Midbrain (tissue), 1 donor: ENCODE results near the gene STON2.
"Not testable (repeated sequence)": the region's sequence is repeated elsewhere in the genome, so short reads cannot be mapped to it uniquely, and the experiment has no call there.

Experiments
- DNase-seq: peaks from one replicate; lab custom pipeline; 2025; lab: John Stamatoyannopoulos, UW

Gene STON2

DNA sequence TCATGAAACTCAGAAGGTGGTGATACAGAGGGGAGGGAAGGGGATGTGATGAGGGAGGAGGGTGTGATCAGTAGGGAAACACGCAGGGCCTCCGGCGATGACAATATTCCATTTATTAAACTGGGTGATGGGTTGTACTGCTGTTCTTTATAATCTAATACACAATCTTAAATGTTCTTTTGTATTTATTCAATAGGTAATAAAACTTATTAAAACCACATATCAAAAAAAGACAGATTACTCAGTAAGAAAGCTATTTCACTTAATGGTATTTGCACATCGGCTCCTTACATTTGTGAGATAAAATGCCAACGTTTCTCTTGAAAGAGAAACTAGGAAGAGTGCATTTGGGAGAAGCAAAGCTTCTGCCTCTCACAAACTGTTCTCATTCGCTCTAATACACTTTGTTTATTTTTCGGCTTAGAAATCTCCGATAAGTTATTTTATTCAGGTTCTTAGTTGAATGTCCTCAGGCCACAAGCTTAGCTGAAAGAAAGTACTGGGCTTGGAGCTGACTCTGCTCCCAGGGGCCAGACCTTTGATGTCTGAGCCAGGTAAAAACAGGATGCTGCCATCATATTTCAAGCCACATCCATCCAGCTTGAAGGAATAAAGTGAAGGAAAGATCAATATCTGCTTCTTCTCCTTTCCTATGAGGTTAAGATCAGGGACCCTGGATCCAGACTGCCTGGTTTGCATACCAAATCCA, 17.5 kb downstream of the STON2 start:
- DNase-seq = peak; percentile 10

DNA sequence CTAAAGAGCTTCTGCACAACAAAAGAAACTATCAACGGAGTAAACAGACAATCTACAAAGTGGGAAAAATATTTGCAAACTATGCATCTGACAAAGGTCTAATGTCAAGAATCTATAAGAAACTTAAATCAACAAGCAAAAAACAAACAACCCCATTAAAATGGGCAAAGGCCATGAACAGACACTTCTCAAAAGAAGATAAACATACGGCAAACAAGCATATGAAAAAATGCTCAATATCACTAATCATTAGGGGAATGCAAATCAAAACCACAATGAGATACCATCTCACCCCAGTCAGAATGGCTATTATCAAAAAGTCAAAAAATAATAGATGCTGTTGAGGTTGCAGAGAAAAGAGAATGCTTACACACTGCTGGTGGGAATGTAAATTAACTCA, 20.1 kb downstream of the STON2 start:
- DNase-seq = not testable (repeated sequence)

DNA sequence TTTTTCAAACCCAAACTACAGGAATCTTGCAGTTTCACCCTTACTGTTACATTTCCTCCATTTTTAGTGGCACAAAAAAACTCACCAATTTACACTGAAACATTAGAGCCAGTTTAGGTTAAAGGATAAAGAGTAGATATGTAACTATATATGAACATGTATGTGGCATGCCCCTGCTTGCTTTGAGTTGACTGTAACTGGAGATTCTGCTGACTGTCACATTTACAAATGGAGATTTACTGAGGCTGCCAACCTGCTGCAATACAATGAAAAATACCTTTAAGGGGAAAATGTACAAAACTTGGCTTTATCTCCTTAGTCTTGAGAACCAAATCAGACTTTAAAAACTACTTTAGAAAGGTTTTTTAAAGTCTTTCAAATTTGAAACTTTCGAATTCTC, 28.3 kb downstream of the STON2 start:
- DNase-seq = no peak

DNA sequence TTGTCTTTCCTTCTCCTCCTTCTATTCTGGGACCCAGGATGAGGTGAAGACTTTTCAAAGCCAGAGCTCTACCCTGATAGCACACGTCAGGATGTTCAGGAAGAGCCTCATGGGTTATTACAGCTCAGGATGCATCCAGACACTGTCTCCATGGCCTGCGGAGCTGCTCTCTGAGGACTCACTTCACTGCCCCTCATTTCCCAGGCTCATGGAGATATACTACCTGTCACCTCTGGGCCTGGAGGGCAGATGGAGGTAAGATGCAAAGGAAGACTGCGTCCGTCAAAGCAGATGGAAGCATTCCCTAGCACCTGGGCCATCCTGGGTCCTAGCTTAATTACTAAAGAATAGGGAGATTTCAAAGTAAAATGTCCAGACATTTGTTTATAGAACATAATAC, 32.6 kb downstream of the STON2 start:
- DNase-seq = no peak

DNA sequence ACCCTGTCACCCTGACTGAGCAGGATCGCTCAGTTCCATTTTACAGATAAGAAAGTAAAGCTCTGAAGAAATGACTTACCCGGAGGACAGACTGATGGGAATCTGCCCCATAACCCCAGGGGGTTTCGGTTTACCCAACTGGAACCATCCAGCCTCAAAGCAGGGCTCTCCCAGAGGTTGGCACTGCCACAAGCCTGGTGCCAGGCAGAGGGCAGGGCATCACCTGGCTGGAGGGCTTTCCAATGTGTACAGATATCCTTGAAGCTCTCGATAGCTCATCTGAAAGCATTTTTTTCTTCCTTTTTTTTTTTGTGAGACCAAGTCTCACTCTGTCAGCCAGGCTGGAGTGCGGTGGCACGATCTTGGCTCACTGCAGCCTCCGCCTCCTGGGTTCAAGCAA, 33.2 kb downstream of the STON2 start:
- no peak for DNase-seq

DNA sequence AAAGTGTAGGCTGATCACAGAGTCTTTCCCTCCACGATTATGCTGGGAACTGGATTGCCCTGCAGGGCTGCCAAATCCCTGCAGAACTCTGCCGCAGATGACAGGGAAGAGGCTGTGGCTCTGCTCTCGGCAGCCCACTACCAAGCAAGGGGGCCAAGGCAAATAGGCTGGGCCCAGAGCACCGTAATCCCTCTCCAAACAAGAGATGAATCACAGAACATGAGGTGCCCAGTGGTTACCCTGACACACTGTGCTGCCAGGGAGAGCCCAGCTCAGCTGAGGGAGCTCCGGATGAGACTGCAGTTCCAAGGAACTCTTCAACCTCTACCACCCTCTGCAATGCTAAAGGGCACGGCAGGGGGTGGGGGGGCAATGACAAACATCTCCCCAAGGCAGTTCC, 33.9 kb downstream of the STON2 start:
- DNase-seq = peak; percentile 25

DNA sequence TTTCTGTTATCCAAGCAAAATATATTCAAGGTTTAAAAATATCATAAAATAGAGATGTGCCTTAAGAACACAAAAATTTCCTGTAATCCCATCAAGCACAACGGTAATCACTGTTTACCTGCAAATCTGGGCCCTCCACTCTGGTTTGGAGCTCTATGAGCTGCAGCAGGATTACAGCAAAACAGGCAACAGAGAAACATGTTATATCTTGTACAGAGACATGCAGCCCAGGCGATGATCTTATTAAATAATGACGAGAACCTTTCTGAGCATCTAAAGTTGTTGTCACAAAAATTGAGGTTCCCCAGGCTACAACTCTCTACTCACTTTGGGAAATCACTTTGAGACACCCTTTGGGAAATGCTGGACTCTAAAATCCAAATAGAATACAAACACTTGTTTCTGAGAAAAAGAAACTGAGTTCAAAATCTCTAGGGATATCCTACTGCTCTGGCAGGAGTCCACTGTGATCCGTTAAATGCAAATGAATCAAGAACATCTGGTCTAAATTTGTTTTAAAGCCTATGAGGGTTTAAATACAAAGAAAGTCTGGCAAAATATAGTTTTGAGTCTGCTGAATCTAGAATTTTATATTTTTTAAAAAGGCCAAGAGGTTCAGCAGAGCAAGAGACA, 36.3 kb downstream of the STON2 start:
- no peak for DNase-seq

DNA sequence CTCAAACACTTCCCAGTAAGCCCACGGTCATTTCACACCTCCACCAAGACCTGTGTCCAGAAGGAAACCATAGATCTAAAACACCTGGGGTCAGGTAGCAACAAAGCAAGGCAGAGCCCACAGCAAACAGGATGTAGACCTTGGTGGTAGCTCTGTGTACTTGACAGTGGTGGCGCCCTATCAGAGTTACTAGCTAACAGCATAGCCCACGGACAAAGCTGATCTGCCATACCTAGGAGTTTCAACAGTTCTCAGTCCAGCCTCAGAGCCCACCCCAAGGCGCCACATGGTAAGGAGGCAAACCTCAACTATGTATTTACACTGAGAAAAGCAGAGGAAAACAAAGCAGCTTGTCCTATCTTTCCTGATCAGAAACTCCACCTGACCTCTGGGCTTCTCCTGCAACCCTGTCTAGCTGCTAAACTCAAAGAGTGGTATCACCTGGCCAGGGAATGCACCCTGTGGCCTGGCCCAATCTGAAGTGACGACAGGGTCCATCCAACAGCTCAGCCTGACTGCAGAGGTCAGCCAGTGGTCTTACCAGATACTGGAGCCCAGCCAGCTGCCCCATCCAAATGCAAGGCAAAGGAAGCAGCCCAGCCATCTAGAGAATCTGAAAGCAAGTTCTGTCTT, 46.3 kb downstream of the STON2 start:
- DNase-seq = no peak

DNA sequence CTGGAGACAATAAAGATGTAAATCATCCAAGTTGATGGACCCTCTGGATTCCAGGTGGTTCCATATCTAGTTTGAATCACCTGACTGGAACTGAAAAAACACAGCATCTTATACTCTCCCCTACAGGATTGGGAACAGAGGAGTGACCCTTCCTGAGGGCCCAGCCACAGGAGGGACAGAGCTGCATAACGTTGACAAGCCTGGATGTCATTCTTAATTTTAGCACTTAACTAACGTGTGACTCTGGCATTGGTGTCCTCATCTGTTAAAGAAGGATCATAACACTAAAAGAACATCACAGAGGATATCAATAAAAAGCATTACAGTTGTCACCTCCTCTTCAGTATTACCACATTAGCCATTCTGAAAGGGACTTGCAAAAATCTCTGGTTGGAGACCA, 47.7 kb downstream of the STON2 start:
- DNase-seq = no peak

DNA sequence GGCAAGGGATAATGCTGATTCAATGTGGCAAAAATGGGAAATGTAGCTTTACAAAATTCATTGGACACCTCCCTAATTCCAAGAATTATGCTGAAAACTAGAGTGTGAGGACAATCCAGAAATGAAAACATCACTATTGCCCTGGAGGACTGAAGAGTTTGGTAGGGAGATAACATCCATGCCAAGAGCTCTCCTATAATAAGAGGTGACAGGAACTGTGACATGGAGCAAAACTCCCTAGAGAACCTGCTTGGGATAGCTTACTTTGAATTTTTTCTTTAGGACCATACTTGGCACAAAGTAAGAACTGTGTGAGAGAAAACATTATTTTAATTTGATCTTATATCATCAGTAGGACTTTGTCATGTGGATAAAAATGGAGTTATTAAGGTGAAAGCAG, 48.9 kb downstream of the STON2 start:
- DNase-seq = no peak

DNA sequence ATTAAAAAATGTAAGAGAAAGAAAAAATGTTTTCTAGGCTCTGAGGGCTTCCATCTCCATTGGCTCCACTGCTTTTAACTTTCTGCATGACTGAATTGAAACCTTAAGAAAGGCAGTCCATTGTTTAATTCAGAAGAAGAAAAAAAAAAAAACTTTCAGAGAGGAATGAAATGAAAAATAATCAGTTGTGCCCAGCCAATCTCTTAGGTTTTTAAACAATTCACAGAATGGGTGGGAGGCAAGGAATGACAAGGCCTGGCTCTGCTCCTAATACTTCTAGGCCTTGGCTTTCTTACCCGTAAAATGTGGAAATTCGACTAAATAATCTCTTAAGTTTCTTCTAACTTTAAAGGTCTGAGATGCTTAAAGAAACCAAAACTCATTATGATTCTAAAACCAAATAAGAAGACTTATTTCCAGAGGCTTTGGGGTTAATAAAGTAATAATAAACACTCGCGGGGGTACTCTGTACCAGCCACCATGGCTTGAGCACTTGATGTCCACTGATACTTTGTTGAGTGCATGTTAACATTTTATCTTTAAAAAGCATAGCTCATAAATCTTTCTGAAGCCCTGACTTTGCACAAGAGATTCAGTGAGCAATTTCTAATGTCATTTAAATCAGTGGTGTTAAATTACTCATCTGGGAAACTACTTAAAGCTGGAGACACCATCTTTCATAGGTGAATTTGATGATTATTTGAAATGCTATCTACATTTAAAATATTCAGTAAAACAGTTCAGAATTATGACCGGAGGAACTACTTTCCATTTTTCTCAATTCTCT, 49.6 kb downstream of the STON2 start:
- DNase-seq = peak; percentile 18

DNA sequence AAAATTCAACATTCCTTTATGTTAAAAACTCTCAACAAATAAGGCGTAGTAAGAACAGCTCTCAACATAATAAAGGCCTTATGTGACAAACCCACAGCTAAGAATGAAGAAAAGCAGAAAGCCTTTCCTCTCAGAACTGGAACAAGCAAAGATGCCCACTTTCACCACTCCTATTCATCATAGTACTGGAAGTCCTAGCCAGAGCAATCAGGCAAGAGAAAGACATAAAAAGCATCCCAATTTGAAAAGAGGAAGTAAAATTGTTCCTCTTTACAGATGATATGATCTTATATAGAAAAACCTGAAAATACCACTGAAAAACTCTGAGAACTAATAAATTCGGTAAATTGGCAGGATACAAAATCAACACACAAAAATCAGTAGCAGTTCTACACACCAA, 52.1 kb downstream of the STON2 start:
- peak; percentile 26 for DNase-seq

DNA sequence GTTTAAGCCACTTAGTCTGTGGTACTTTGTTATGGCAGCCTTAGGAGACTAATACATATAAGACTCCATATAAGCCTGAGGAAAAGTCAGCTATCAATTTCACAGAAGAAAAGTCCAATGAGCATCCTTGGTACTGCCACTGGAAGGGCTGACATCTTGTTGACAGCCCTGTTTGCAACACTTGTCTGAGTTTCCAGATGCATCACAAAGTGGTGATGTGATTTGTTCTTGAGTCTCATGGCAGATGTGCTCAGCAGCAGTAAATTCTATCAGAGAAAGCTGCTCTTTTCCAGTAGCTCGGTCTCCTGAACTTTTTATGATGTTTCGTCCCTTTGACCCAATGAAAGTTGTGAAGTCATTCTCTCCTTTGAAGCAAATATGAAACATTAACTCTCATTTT, 54.3 kb downstream of the STON2 start:
- DNase-seq = no peak

DNA sequence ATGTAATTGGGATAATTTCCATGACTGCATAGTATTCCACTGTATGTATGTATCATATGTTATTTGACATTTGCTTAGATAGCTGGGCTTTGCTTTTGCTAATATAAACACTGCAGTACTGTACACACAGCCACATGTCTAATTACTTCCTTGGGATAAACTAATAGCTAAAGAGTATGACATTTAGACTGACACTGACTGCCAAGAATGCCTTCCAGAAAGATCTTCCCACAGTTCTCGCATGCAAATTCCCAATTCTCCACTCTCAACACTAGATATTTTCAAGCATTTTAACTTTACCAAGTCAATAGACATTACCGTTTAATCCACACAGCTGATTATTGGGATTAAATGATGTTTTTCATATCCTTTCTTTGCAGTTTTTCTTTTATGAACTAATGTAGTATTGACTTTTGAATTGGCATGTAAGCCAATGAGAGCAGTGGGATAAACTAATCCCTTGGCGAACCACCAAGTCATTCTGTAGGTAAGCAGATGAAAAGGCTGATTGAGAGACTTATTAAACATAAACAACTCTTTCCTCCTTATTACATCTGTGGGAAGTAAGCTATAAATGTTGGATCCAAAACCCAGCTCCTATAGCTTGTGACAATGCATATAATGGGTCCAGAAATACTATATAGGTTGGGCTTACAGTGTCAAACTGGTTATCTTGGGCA, 55.5 kb downstream of the STON2 start:
- DNase-seq = no peak

DNA sequence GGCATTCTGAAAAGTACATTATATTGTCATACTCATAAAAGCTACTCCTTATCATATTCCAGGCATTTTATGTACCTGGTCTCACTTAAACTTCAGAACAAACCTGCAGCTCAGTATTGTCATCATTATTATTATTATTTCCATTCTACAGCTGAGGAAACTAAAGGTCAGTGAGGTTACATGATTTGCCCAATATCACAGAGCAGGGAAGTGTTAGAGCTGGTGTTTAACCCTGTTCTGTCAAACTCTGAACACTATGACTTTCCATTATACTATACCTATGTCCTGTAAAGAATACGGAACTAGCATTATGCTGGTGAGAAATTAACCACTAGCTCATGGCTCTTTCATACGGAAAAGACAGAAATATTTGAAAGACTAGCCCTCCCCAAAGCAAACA, 56.4 kb downstream of the STON2 start:
- no peak for DNase-seq

DNA sequence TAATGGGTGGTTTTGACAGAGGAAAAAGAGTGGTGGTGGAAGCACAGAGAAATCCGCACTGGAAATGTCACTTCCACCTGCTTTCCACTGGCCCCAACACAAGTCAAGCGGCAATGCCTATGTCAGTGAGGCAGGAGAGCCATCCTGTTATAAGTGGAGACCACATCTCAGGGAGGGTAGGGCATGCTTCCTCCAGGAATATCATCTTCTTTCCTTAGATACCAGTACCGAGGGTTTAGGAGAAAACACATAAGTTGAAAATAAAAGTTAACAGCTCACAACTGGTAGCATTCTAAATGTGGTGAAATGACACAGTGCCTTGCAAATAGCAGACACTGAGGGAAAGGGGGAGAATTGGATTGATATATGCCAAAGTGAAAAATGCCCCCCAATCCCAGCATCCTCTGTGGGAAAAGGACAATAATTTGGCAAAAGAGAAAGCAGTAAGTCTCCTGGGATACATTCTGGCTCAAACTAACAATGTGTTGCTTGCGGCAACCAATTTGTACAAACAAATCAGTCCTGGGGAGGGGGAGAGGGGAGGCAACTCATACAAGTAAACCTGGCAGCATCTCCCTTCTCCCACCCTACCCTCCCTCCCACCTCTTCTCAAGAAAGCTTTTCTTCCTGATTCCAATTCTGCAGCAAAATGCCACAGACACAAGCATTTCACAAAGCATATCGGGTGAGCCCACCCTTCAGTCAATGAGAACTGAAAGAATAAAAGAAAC, 57.1 kb downstream of the STON2 start:
- DNase-seq = peak; percentile 39

DNA sequence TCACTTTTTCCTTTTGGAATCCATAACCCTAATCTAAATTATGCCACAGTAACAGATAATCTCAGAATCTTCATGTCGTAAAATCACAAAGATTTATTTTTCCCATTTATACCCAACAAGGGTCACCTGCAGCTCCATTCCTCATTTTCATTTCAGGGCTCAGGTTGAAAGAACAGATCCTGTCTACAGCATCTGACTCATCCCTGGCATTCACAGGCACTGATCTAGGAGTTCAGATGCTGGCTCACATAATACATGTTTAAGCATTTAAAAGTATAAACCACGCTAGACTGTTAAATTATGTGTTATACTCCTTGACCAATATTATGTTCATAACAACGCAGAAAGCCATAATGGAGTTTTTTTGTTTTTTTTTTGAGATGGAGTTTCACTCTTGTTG, 58.3 kb downstream of the STON2 start:
- DNase-seq = no peak

DNA sequence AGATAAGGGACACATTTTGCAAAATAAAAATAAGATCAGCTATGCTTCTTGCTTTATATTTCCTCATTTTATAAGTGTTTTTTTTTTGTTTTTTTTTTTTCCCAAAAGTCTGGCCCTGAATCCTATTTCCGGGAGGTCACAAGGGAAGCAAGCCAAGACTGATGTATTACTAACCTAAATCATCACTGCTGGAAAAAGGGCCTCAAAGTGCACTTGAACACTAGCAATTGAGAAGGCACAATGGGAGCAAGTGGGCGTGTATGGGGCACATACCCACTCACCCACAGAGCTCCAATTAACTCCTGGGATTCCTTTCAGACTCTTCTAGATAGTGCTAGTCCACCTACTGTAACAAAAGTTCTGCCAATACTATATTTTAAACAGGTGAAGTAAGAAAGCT, 58.8 kb downstream of the STON2 start:
- no peak for DNase-seq

DNA sequence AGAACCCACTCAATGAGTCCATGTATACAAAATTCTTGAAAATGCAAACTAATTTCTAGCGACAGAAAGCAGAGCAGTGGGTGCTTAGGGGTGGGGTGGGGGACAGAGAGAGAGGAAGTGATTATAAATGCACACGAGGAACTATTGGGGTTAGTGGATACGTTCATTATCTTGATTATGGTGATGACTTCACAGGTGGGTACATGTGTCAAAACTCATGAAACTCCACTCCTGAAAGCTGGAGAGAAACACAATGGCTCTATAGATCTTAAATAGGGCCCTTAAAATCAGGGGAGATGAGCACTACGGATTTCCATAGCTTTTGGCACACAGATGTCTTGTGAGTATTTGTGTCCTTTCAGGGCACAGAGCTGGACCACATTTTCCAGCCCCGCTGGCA, 59.9 kb downstream of the STON2 start:
- no peak for DNase-seq

DNA sequence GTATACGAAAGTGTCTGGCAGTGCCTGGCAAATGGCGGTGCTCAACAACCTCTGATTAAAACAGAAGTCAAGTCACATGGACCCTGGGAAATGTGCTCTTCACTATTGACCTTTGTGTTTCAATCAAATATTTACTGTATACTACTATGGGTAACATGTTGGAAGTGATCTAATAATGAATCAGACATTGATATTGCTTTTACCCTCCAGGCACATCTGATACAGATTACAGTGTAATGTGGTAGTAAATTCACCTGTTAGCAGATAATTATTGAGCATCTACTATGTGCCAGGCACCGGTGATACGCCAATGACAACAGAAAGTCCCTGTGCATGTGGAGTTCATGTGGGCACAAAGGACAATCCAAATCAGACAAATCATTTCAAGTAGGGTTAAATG, 63.1 kb downstream of the STON2 start:
- DNase-seq = no peak

DNA sequence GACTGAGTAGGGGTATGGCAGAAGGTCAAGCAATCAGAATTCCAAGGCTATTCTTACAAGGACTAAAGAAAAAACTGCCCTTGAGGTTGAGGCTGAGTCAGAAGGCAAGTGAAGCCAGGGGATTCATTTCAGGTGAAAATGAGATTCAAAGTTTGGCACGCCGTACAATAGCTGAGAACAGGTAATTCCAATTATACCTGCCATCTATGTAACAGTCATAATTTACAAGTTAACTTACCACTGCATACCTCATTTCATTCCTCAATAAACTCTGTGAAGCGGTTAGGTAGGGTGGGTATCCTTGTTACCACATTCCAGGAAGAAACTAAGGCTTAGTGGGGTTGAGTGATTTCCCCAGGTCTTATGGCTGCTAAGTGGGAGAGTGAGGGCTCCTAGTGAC, 64.1 kb downstream of the STON2 start:
- DNase-seq = no peak

DNA sequence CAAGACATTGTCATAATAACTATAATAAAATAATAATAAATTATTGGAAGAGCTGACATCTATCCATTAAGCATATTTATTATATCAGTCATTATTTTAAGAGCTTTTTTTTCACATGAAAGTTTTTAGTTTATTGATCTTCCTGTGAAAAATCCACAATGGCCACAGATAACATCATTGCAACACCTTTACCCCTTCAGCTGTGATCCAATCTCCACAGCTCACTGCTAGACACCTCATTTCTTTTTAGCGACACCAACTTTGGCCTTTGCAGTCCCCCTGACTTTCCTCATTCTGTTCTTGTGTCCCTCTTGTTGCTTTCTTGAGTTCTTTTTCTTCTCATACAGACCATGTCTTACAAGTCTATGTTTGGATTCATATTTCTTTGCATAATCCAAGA, 67.4 kb downstream of the STON2 start:
- no peak for DNase-seq
